ENCODE measurements around the gene GOT1. TPM values are rescaled to one million over a fixed set of nuclear protein-coding genes. Genes with fewer than 3 reads are reported as not detected.

GOT1 gene
- total RNA-seq, 2 experiments from 2014 or later, result 3.5 to 5.7 TPM

DNA sequence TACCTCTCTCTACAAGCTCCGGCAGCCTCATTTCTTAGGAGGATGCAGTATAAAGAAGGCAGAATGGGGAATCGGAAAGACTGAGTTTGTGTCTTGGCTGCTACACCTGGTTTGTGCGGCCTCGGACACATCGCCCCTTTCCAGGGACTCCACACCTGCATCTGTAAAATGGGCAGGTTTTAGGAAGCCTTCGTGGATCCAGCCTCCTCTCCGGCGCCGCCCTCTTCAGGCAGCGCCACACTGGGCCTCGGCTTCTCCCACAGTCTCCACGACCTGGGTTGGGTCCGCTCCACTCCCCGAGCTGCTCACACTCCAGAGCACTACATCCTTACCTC is 341 bp downstream of the GOT1 start:
- ChIA-PET CTCF (no interaction called here), POLR2A (interaction anchor here (0.6 to 2.2 kb wide), 9 partner anchors 11 to 1296 kb away, joined by 3 to 22 read pairs (median 3); partner anchors contain the start of genes COX15, CUTC, ENTPD7 and R3HCC1L)
- no peak for DNase-seq
- H3K36me3 ChIP-seq (ENCODE audit: insufficient read depth, low read length), result peaks cover 4% of the 10 kb centered on the region
- TF ChIP-seq, protein P1, sequence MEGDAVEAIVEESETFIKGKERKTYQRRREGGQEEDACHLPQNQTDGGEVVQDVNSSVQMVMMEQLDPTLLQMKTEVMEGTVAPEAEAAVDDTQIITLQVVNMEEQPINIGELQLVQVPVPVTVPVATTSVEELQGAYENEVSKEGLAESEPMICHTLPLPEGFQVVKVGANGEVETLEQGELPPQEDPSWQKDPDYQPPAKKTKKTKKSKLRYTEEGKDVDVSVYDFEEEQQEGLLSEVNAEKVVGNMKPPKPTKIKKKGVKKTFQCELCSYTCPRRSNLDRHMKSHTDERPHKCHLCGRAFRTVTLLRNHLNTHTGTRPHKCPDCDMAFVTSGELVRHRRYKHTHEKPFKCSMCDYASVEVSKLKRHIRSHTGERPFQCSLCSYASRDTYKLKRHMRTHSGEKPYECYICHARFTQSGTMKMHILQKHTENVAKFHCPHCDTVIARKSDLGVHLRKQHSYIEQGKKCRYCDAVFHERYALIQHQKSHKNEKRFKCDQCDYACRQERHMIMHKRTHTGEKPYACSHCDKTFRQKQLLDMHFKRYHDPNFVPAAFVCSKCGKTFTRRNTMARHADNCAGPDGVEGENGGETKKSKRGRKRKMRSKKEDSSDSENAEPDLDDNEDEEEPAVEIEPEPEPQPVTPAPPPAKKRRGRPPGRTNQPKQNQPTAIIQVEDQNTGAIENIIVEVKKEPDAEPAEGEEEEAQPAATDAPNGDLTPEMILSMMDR (IDR thresholded peaks at IDR 0.05), result no peak
- Mint-ChIP-seq H3K27ac (peak overlapping the region; percentile 95), H3K36me3 (ENCODE audit: low read depth) (peaks cover 25% of the 10 kb centered on the region), H3K4me3 (peak overlapping the region; percentile 91), H3K4me1 (ENCODE audit: low read depth) (peaks cover 47% of the 10 kb centered on the region), H3K27me3 (no peaks in the 10 kb centered on the region), H3K9me3 (no peaks in the 10 kb centered on the region)
- no peaks in the 10 kb centered on the region for H3K9me3 ChIP-seq (ENCODE audit: control insufficient read depth in 1 of 2, insufficient read depth in 1 of 2, low read length in 2 of 2)
- peak overlapping the region; percentile 52 to 67 for H3K27ac ChIP-seq (ENCODE audit: low read depth in 1 of 2, low read length in 2 of 2)
- peak overlapping the region; percentile 93 for H3K4me3 ChIP-seq (ENCODE audit: low read length)
- ATAC-seq (ENCODE audit: poor library complexity), result peak; percentile 9
- peaks cover 17% of the 10 kb centered on the region for H3K4me1 ChIP-seq (ENCODE audit: insufficient read depth, low read length)
- no peaks in the 10 kb centered on the region for H3K27me3 ChIP-seq (ENCODE audit: control insufficient read depth in 1 of 2, insufficient read depth in 2 of 2, low read length in 2 of 2)
- intact Hi-C loops (cut with DNase I, micrococcal nuclease), result loop anchor here (1.0 to 10.0 kb wide), 8 partner anchors 189 to 1482 kb away; partner anchors contain the start of genes HPS1 (in 1 of the 2), R3HCC1L (in 1 of the 2), SLC25A28 (in 1 of the 2) and SLF2 (in 1 of the 2)

DNA sequence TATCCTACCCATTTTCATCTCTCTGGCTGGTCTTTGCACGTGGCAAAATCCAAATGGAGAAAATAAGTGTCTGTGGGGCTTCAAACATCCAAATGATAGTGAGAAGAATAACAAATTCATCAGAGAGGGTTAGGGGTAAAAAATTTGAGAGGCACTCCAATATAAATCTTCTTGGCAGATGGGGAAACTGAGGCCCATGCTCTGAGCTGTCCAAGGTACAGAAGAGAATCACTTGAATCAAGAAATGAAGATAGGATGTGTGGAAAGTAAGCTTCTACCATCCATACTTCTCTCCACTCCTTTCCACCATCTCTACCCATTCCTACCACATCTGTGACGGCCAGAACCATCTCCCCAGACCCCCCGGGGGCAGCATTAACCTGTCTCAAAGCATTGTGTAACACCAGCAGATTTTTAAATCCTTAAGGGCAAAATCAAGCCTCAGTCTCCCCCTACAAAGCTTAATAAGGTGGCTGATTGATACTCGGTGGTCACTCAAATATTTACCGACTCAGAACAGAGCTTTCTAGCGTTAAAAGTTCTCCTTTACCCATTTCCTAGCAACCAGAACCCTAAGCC is 818 bp downstream of the GOT1 start:
- Mint-ChIP-seq H3K27me3 (no peaks in the 10 kb centered on the region), H3K27ac (peak overlapping the region; percentile 95), H3K4me1 (ENCODE audit: low read depth) (peaks cover 45% of the 10 kb centered on the region), H3K9me3 (no peaks in the 10 kb centered on the region), H3K4me3 (peak overlapping the region; percentile 91), H3K36me3 (ENCODE audit: low read depth) (peaks cover 29% of the 10 kb centered on the region)
- peak overlapping the region; percentile 93 for H3K4me3 ChIP-seq (ENCODE audit: low read length)
- intact Hi-C loops (cut with DNase I, micrococcal nuclease), result loop anchor here (1.0 to 10.0 kb wide), 11 partner anchors 190 to 1935 kb away; partner anchors contain the start of genes ERLIN1 (in 1 of the 2), HPS1 (in 1 of the 2), MMS19 (in 1 of the 2) and R3HCC1L (in 1 of the 2)
- ATAC-seq (ENCODE audit: poor library complexity), result no peak
- ChIA-PET POLR2A (interaction anchor here (0.6 to 2.2 kb wide), 3 partner anchors 12 to 303 kb away, joined by 3 to 22 read pairs (median 12); partner anchors contain the start of genes COX15, CUTC and SLC25A28), CTCF (no interaction called here)
- H3K36me3 ChIP-seq (ENCODE audit: insufficient read depth, low read length), result peaks cover 4% of the 10 kb centered on the region
- DNase-seq, result no peak
- H3K27me3 ChIP-seq (ENCODE audit: control insufficient read depth in 1 of 2, insufficient read depth in 2 of 2, low read length in 2 of 2), result no peaks in the 10 kb centered on the region
- TF ChIP-seq, protein P1 (IDR thresholded peaks at IDR 0.05), result no peak
- peaks cover 17% of the 10 kb centered on the region for H3K4me1 ChIP-seq (ENCODE audit: insufficient read depth, low read length)
- H3K27ac ChIP-seq (ENCODE audit: low read depth in 1 of 2, low read length in 2 of 2), result peak overlapping the region in 1 of 2 donors; percentile 67
- no peaks in the 10 kb centered on the region for H3K9me3 ChIP-seq (ENCODE audit: control insufficient read depth in 1 of 2, insufficient read depth in 1 of 2, low read length in 2 of 2)

GRCh38 chr10:99427566-99428190 is 2.7 kb downstream of the GOT1 start:
- Histone ChIP-seq H3K4me1 (ENCODE audit: insufficient read depth, low read length) (peaks cover 17% of the 10 kb centered on the region), H3K9me3 (ENCODE audit: control insufficient read depth in 1 of 2, insufficient read depth in 1 of 2, low read length in 2 of 2) (no peaks in the 10 kb centered on the region), H3K27ac (ENCODE audit: low read depth in 1 of 2, low read length in 2 of 2) (no peak overlapping the region), H3K36me3 (ENCODE audit: insufficient read depth, low read length) (peaks cover 2% of the 10 kb centered on the region), H3K4me3 (ENCODE audit: low read length) (no peak overlapping the region), H3K27me3 (ENCODE audit: control insufficient read depth in 1 of 2, insufficient read depth in 2 of 2, low read length in 2 of 2) (no peaks in the 10 kb centered on the region)
- ATAC-seq (ENCODE audit: poor library complexity) (no peak), DNase-seq (no peak)
- POLR2A ChIA-PET, result no interaction called here
- Mint-ChIP-seq H3K4me3 (no peak overlapping the region), H3K27me3 (no peaks in the 10 kb centered on the region), H3K27ac (no peak overlapping the region), H3K4me1 (ENCODE audit: low read depth) (peaks cover 36% of the 10 kb centered on the region), H3K36me3 (ENCODE audit: low read depth) (peaks cover 41% of the 10 kb centered on the region), H3K9me3 (no peaks in the 10 kb centered on the region)
- intact Hi-C loops (cut with DNase I, micrococcal nuclease), result loop anchor here in 1 of 2 experiments (10.0 kb wide), 3 partner anchors 587 to 1933 kb away; partner anchors contain the start of genes ERLIN1, MMS19 and UBTD1
- CTCF ChIA-PET, result interaction anchor here (1.2 to 3.4 kb wide), 2 partner anchors 8 to 11 kb away, joined by 3 to 7 read pairs; no protein-coding TSS in a partner anchor
- TF ChIP-seq, protein P1 (IDR thresholded peaks at IDR 0.05), result no peak
